Transverse colon (tissue), 4 donors: ENCODE measurements around the gene SMIM3. TPM values are rescaled to one million over a fixed set of nuclear protein-coding genes. Genes with fewer than 3 reads are reported as not detected.

Experiments
- DNase-seq: peaks from one replicate; pipeline ENCODE4 v3.0.0-alpha.2; 2019
- H3K27ac ChIP-seq, 4 donors: fragments of 200-600 bp; sonication (generic); 2 replicates each; pipeline ENCODE4 v1.5.1; 2016 to 2018; ENCODE audit warnings: inconsistent platforms in 4 of 4
- H3K27me3 ChIP-seq: fragments of 200-600 bp; sonication (generic); 2 replicates; pipeline ENCODE4 v1.5.1; 2017; ENCODE audit warnings: inconsistent platforms
- H3K36me3 ChIP-seq, 4 donors: fragments of 200-600 bp; sonication (generic); 2 replicates each; pipeline ENCODE4 v1.5.1; 2017 to 2019; ENCODE audit warnings: inconsistent platforms in 4 of 4
- H3K4me1 ChIP-seq, 4 donors: fragments of 200-600 bp; sonication (generic); 2 replicates each; pipeline ENCODE4 v1.5.1; 2017 to 2020; ENCODE audit warnings: inconsistent platforms in 4 of 4
- H3K4me3 ChIP-seq, 4 donors: fragments of 200-600 bp; sonication (generic); 1 replicate in 1 of 4; 2 replicates in 3 of 4; pipeline versions ENCODE4 v1.5.1 to v1.6.1; 2017 to 2019; ENCODE audit warnings: inconsistent platforms in 4 of 4
- H3K9me3 ChIP-seq, 2 donors: fragments of 200-600 bp; sonication (generic); 2 replicates each; pipeline ENCODE4 v1.5.1; 2017 to 2019; ENCODE audit warnings: inconsistent platforms in 2 of 2
- CTCF ChIP-seq, 5 experiments: fragments of 200-600 bp in 3 of 5; fragments of 450-650 bp in 2 of 5; sonication (generic) in 3 of 5; IDR thresholded peaks; 1 replicate in 2 of 5; 2 replicates in 3 of 5; pipeline ENCODE4 v1.5.1; 2016 to 2017; ENCODE audit warnings: antibody characterized with exemption in 5 of 5, inconsistent platforms in 3 of 5, mild to moderate bottlenecking in 2 of 5, moderate library complexity in 1 of 5
- EP300 ChIP-seq: sonication (generic); formaldehyde crosslinking; IDR thresholded peaks from one replicate; pipeline ENCODE4 v1.6.1; 2017; ENCODE audit warnings: antibody characterized with exemption, low read depth
- POLR2A ChIP-seq: fragments of 450-650 bp; IDR thresholded peaks from one replicate; pipeline ENCODE4 v1.6.1; 2016; ENCODE audit warnings: antibody characterized with exemption, mild to moderate bottlenecking, moderate library complexity
- POLR2AphosphoS5 ChIP-seq, 3 donors: sonication (generic); formaldehyde crosslinking; IDR thresholded peaks; one replicate each; pipeline ENCODE4 v1.6.1; 2016; ENCODE audit warnings: antibody characterized with exemption in 3 of 3
- WGBS, 2 donors: methylation state at CpG; one replicate each; pipeline ENCODE4 v1.1.5; 2018; ENCODE audit warnings: low coverage in 1 of 2; 5-methylcytosine and 5-hydroxymethylcytosine counted together
- in situ Hi-C, 4 donors: fragments of 200-750 bp; cut with MboI; loops; one replicate each; pipeline versions ENCODE4 v1.15.0 to v1.15.1; 2017; ENCODE audit warnings: low sequenced_read_pairs in 3 of 4, low pct_ligation_motif_present in 1 of 4, low pct_unique_long_range_greater_than_20kb in 1 of 4
- intact Hi-C: fragments of 100-400 bp; cut with DNase I; formaldehyde crosslinking; loops from one replicate; pipeline ENCODE4 v1.15.1; 2023; ENCODE audit warnings: low total_unique reads
- total RNA-seq, 4 donors: library from RNA; depleted of rRNA; stranded (reverse); fragments of >200 nt; gene quantifications; one replicate each; pipeline ENCODE4 v1.1.0, GENCODE V29; 2016

The SMIM3 gene
- total RNA-seq, 4 donors from 2014 or later = 19.1 to 22.4 (median 20.4) TPM

- H3K4me1 ChIP-seq = peaks cover 29 to 45% (median 42%) of the 10 kb centered on the region in 4 donors
- H3K27me3 ChIP-seq = no peaks in the 10 kb centered on the region
- H3K36me3 ChIP-seq = no peaks in the 10 kb centered on the region
- no peaks in the 10 kb centered on the region for H3K9me3 ChIP-seq
- no peak for DNase-seq
- in situ Hi-C loops (no loop called here), intact Hi-C loops (no loop called here)
- peak overlapping the region in 2 of 4 donors; percentile 53 to 86 for H3K4me3 ChIP-seq
- WGBS, 2 donors = 35 to 66% methylated on average over 2 to 3 of the region's 3 CpGs
- H3K27ac ChIP-seq = peak overlapping the region; percentile 88 to 96 (median 92)
- TF ChIP-seq POLR2AphosphoS5 (IDR thresholded peaks at IDR 0.05) = no peak
- TF ChIP-seq POLR2A = no peak
- TF ChIP-seq CTCF (IDR thresholded peaks at IDR 0.05) = no peak
These were observed 872 bp upstream of the SMIM3 start for GRCh38 chr5:150777685-150778084.

GRCh38 chr5:150778088-150778516, 455 bp upstream of the SMIM3 start:
- peak overlapping the region; percentile 53 to 86 (median 70) for H3K4me3 ChIP-seq

GRCh38 chr5:150779397-150780186, 1.0 kb downstream of the SMIM3 start:
- no peak for TF ChIP-seq POLR2A
- no peak for TF ChIP-seq POLR2AphosphoS5 (IDR thresholded peaks at IDR 0.05)
- no peak for TF ChIP-seq CTCF (IDR thresholded peaks at IDR 0.05)
- TF ChIP-seq EP300 = no peak
- DNase-seq = peak; percentile 21
- no peaks in the 10 kb centered on the region for H3K9me3 ChIP-seq
- in situ Hi-C loops = no loop called here
- peak overlapping the region; percentile 53 to 86 (median 70) for H3K4me3 ChIP-seq
- peaks cover 37 to 64% (median 58%) of the 10 kb centered on the region in 4 donors for H3K4me1 ChIP-seq
- WGBS, 2 donors = 20 to 37% methylated on average over 1 to 13 of the region's 13 CpGs
- H3K36me3 ChIP-seq = no peaks in the 10 kb centered on the region
- intact Hi-C loops = no loop called here
- peak overlapping the region; percentile 88 to 96 (median 92) for H3K27ac ChIP-seq
- no peaks in the 10 kb centered on the region for H3K27me3 ChIP-seq

More at GRCh38 chr5:150778088-150778516, 455 bp upstream of the SMIM3 start:
- H3K4me1 ChIP-seq = peaks cover 33 to 49% (median 46%) of the 10 kb centered on the region in 4 donors
- H3K36me3 ChIP-seq = no peaks in the 10 kb centered on the region
- intact Hi-C loops (no loop called here), in situ Hi-C loops (no loop called here)
- TF ChIP-seq EP300 (no peak), POLR2A (no peak), CTCF (IDR thresholded peaks at IDR 0.05) (no peak)
- H3K27me3 ChIP-seq = no peaks in the 10 kb centered on the region
- H3K27ac ChIP-seq = peak overlapping the region; percentile 88 to 96 (median 92)
- DNase-seq = no peak
- 24% methylated on average over 7 of the region's 7 CpGs; no CpG with 5 or more reads in 1 of the 2 donors for WGBS, 2 donors
- no peaks in the 10 kb centered on the region for H3K9me3 ChIP-seq

- H3K4me3 ChIP-seq = peak overlapping the region in 3 of 4 donors; percentile 53 to 86 (median 75)
- 26% methylated on average over 6 of the region's 6 CpGs; no CpG with 5 or more reads in 1 of the 2 donors for WGBS, 2 donors
- H3K4me1 ChIP-seq = peaks cover 37 to 66% (median 60%) of the 10 kb centered on the region in 4 donors
- no peaks in the 10 kb centered on the region for H3K27me3 ChIP-seq
- H3K9me3 ChIP-seq = no peaks in the 10 kb centered on the region
- intact Hi-C loops = no loop called here
- DNase-seq = peak; percentile 59
- no peaks in the 10 kb centered on the region for H3K36me3 ChIP-seq
- peak overlapping the region; percentile 88 to 96 (median 92) for H3K27ac ChIP-seq
- TF ChIP-seq EP300 (peak; percentile 90), CTCF (IDR thresholded peaks at IDR 0.05) (no peak), POLR2A (peak; percentile 69), POLR2AphosphoS5 (IDR thresholded peaks at IDR 0.05) (peak; percentile 57 to 78 (median 76))
- in situ Hi-C loops = no loop called here
These were observed 1.7 kb downstream of the SMIM3 start for GRCh38 chr5:150780187-150780692.
